ENCODE measurements around the gene SCYL1.

The SCYL1 gene

GRCh38 chr11:65578134-65578533 is 53.3 kb downstream of the SCYL1 start:
- in situ Hi-C loops (cut with HindIII; ENCODE audit: low sequenced_read_pairs): no loop called here

GRCh38 chr11:65578667-65579066 is 53.8 kb downstream of the SCYL1 start:
- in situ Hi-C loops (cut with HindIII; ENCODE audit: low sequenced_read_pairs): no loop called here

- in situ Hi-C loops (cut with HindIII; ENCODE audit: low sequenced_read_pairs): no loop called here
These were observed 54.4 kb downstream of the SCYL1 start for GRCh38 chr11:65579291-65579690.

GRCh38 chr11:65580031-65580692 is 55.3 kb downstream of the SCYL1 start:
- in situ Hi-C loops (cut with HindIII; ENCODE audit: low sequenced_read_pairs): no loop called here

GRCh38 chr11:65580756-65581155 is 55.9 kb downstream of the SCYL1 start:
- in situ Hi-C loops (cut with HindIII; ENCODE audit: low sequenced_read_pairs): no loop called here

- in situ Hi-C loops (cut with HindIII; ENCODE audit: low sequenced_read_pairs): no loop called here
These were observed 57.0 kb downstream of the SCYL1 start for GRCh38 chr11:65581928-65582327.

GRCh38 chr11:65583589-65583988 is 58.7 kb downstream of the SCYL1 start:
- in situ Hi-C loops (cut with HindIII; ENCODE audit: low sequenced_read_pairs): no loop called here

GRCh38 chr11:65584106-65584505 is 59.2 kb downstream of the SCYL1 start:
- in situ Hi-C loops (cut with HindIII; ENCODE audit: low sequenced_read_pairs): no loop called here

- in situ Hi-C loops (cut with HindIII; ENCODE audit: low sequenced_read_pairs): no loop called here
These were observed 59.9 kb downstream of the SCYL1 start for GRCh38 chr11:65584723-65585171.

GRCh38 chr11:65585396-65586246 is 60.7 kb downstream of the SCYL1 start:
- in situ Hi-C loops (cut with HindIII; ENCODE audit: low sequenced_read_pairs): no loop called here

- in situ Hi-C loops (cut with HindIII; ENCODE audit: low sequenced_read_pairs): no loop called here
These were observed 61.4 kb downstream of the SCYL1 start for GRCh38 chr11:65586247-65586630.

GRCh38 chr11:65586676-65587075 is 61.8 kb downstream of the SCYL1 start:
- in situ Hi-C loops (cut with HindIII; ENCODE audit: low sequenced_read_pairs): no loop called here
